ES-I3 (cell line): ENCODE results near the gene RPS2.

Experiments used
- H3K36me3 ChIP-seq: 2 replicates; pipeline ENCODE4 v1.6.1; 2013; ENCODE audit warnings: mild to moderate bottlenecking, low read length, control low read depth, moderate library complexity; ENCODE audit not compliant: insufficient read depth
- H3K4me1 ChIP-seq: 2 replicates; pipeline ENCODE4 v1.6.1; 2013; ENCODE audit warnings: mild to moderate bottlenecking, control low read depth, low read length; ENCODE audit not compliant: insufficient read depth
- H3K9ac ChIP-seq: 2 replicates; pipeline ENCODE4 v1.6.1; 2013; ENCODE audit warnings: low read depth, mild to moderate bottlenecking, low read length, moderate library complexity
- H3K9me3 ChIP-seq: 2 replicates; pipeline ENCODE4 v1.6.1; 2013; ENCODE audit warnings: mild to moderate bottlenecking, low read length, moderate library complexity; ENCODE audit not compliant: control insufficient read depth, insufficient read depth

RPS2 gene

DNA sequence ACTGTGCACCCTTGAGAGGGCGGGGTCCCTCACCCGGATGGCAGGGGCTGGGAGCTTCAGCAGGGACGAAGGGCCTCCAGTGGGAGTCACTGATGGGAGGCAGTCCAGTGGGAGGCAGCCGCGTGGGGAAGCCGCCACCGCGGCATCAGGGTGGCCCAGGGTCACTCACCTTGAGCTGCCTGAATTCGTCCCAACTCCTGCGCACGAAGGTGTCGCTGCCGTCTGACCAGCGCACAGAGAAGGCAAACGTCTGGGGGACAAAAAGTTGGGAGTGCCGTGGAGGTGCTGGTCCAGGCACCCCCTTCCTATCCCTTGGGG lies 16.1 kb upstream of the RPS2 start:
- Histone ChIP-seq H3K36me3 (no peaks in the 10 kb centered on the region), H3K9ac (no peak overlapping the region), H3K4me1 (peaks cover 15% of the 10 kb centered on the region), H3K9me3 (no peaks in the 10 kb centered on the region)

DNA sequence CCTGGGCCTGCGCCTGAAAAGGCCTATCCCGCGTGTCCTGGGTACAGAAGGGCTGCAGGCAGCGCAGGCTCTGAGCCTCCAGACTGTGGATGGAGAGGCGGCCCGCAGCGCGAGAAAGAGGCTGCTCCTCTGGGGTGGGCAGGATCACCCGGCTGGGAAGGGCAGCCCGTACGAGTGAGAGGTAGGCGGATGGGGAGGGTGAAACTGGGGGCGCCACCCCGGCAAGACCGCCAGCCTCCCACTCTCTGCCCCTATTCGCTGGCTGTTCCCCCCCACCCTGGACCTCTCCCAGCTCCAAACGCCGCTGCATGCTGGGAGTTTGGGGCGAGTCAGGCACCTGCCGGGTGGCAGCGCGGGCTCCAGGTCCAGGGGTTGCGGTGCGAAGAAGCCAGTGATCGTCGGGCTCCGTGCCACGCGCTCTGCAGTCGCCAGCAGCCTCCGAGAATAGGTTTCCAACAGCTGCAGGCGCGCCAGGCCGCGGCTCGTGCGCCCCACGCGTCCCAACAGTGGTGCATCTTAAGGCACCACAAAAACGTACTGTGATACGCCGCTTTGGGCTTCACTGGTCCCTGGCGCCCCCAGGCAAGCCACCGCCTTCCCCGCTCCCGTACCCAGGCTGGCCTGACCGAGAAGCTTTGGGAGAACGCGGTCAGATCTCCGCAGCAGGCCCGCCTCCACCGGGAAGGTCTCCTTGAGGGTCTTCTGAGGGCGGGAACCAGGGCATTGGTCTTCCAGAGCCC lies 15.6 kb upstream of the RPS2 start:
- peaks cover 14% of the 10 kb centered on the region for H3K4me1 ChIP-seq
- no peaks in the 10 kb centered on the region for H3K9me3 ChIP-seq
- no peaks in the 10 kb centered on the region for H3K36me3 ChIP-seq
- H3K9ac ChIP-seq = peak overlapping the region; percentile 58; the same call in 1 of the 2 replicates

DNA sequence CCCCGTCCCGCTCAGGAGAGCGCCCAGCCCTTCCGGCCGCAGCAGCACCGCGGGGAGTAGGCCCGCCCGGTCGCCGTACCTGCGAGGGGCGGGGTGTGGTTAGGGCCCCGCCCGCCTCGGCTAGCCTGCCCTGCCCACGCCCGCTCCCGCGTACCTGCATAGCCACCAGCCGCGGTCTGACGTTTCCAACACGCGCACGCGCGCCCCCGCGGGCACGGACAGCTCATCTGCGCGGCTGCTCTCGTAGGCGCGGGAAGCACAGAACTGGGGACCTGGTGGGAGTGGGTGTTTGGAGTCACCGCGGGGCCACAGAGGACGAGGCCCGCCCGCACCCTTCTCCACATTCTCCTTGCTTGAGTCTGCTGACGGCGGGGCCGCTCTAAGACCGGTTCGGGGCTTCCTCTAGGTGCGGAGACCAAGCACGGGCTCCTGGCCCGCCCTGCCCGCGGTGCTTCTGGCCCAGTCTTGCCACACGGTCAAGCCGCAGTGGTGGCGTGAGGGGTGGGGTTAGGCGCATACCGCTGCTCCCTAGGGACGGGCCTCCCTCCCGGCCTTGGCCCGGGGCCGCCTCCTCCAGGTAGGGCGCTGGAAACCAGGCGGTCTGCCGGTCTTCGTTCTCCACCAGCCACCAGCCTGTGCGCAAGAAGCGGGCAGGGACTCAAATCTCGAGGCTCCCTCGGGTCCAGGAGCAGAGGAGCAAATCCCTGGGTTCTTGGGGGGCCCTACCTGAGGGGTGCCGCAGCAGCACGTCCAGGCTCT lies 14.8 kb upstream of the RPS2 start:
- Histone ChIP-seq H3K9ac (peak overlapping the region; percentile 58), H3K9me3 (no peaks in the 10 kb centered on the region), H3K4me1 (peaks cover 11% of the 10 kb centered on the region; the same call in 1 of the 2 replicates), H3K36me3 (no peaks in the 10 kb centered on the region)

DNA sequence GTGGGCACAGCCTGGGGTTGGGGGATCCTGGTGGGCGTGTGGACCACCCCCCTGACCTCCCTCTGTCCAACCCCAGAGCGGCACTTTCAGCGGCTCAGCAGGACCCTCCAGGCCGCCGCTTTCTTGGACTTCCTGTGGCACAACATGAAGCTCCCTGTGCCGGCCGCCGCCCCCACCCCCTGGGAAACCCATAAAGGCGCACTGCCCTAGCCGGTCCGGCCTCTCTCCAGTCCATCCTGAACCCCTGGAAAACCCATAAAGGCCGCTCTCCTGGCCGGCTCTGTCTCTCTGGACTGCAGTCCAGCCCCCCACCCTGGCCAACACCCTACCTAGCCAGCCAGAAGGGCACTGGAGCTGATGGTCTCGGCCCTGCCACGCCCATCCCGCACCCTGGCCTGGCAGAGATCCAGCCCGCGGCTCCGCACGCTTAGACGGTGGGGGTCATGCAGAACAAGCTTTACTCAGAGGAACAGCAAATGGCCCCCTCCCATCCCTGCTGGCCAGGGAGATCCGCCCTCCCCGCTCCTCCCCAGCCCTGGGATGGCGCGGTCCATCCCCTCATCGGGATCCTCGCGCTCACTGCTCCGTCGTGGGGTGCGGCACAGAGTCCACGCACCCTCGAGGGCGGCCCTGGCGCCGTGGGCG lies 14.0 kb upstream of the RPS2 start:
- Histone ChIP-seq H3K36me3 (no peaks in the 10 kb centered on the region), H3K9ac (peak overlapping the region; percentile 58; the same call in 1 of the 2 replicates), H3K4me1 (peaks cover 11% of the 10 kb centered on the region; the same call in 1 of the 2 replicates), H3K9me3 (no peaks in the 10 kb centered on the region)

GRCh38 chr16:1977875-1978268 lies 13.2 kb upstream of the RPS2 start:
- Histone ChIP-seq H3K36me3 (no peaks in the 10 kb centered on the region), H3K9ac (no peak overlapping the region), H3K9me3 (no peaks in the 10 kb centered on the region), H3K4me1 (peaks cover 7% of the 10 kb centered on the region; the same call in 1 of the 2 replicates)

- H3K4me1 ChIP-seq = peaks cover 6% of the 10 kb centered on the region; the same call in 1 of the 2 replicates
- H3K36me3 ChIP-seq = no peaks in the 10 kb centered on the region
- no peak overlapping the region for H3K9ac ChIP-seq
Observed at GRCh38 chr16:1976951-1977874, 12.6 kb upstream of the RPS2 start.

DNA sequence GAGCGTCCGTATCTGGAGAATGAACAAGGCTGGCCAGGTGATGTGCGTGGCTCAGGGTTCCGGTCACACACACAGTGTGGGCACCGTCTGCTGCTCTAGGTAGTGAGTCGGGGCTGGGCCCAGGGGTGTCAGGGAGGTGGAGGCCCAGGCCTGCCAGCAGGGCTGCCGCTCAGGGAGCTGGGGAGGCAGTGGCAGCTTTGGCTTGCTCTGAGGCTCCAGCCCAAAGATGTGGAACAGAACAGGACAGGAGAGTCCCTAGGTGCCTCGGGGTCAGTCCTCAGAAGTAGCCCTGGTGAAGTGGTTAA lies 11.5 kb upstream of the RPS2 start:
- H3K36me3 ChIP-seq = no peaks in the 10 kb centered on the region

More at GRCh38 chr16:1976951-1977874, 12.6 kb upstream of the RPS2 start:
- no peaks in the 10 kb centered on the region for H3K9me3 ChIP-seq

DNA sequence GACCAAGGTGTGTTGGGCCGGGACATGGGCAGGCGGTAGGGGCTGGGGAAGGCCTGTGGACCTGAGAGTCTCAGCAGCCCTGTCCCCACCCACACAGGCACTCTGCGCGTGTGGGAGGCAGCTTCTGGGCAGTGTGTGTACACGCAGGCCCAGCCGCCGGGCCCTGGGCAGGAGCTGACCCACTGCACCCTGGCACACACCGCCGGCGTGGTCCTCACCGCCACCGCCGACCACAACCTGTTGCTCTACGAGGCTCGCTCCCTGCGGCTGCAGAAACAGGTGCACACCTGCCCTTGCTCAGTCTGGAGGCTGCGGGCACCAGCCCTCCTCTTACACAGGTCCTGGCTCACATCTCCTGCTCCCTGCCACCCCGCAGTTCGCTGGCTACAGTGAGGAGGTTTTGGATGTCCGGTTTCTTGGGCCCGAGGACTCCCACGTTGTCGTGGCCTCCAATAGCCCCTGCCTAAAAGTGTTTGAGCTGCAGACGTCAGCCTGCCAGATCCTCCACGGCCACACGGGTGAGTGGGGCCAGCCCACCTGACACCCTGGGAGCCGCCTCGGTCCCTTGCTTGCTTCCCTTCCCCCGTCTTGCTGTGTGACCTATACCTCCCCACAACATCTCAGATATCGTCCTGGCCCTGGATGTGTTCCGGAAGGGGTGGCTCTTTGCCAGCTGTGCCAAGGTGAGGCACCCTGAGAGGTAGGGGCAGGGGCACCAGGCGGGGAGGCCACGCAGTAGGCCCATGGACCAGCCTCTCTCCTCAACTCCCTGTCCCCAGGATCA lies 11.0 kb upstream of the RPS2 start:
- Histone ChIP-seq H3K4me1 (no peaks in the 10 kb centered on the region; the same call in 1 of the 2 replicates), H3K9ac (no peak overlapping the region), H3K9me3 (no peaks in the 10 kb centered on the region), H3K36me3 (no peaks in the 10 kb centered on the region)

More for the DNA sequence above, 11.5 kb upstream of the RPS2 start:
- peaks cover under 1% of the 10 kb centered on the region; the same call in 1 of the 2 replicates for H3K4me1 ChIP-seq
- no peaks in the 10 kb centered on the region for H3K9me3 ChIP-seq
- H3K9ac ChIP-seq = no peak overlapping the region

DNA sequence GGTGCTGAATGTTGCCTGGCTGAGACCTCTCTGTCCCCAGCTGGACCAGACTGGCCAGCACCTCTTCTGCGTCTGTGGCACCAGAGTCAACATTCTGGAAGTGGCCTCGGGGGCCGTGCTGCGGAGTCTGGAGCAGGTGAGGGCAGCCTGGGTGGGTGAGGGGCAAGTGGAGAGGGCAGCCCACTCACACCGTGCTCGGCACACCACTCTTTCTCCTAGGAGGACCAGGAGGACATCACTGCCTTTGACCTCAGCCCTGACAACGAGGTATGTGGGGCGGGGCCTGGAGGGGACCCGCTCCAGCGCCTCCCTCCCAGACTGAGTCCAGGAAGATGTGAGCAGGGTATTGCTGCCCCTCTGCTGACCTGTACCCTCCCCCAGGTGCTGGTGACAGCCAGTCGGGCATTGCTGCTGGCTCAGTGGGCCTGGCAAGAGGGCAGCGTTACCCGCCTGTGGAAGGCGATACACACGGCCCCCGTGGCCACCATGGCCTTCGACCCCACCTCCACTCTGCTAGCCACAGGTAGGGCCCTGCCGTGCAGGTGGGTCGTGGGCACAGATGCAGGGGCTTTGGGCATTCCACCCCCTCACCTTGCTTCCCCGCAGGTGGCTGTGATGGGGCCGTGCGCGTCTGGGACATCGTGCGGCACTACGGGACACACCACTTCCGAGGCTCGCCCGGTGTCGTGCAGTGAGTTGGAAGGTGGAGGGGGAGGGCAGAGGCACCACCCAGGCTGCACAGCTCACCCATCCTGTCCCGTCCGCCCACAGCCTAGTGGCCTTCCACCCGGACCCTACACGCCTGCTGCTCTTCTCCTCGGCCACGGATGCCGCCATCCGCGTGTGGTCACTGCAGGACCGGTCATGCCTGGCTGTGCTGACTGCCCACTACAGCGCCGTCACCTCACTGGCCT lies 9.8 kb upstream of the RPS2 start:
- Histone ChIP-seq H3K4me1 (no peaks in the 10 kb centered on the region; the same call in 1 of the 2 replicates), H3K9ac (no peak overlapping the region), H3K9me3 (no peaks in the 10 kb centered on the region), H3K36me3 (no peaks in the 10 kb centered on the region)

DNA sequence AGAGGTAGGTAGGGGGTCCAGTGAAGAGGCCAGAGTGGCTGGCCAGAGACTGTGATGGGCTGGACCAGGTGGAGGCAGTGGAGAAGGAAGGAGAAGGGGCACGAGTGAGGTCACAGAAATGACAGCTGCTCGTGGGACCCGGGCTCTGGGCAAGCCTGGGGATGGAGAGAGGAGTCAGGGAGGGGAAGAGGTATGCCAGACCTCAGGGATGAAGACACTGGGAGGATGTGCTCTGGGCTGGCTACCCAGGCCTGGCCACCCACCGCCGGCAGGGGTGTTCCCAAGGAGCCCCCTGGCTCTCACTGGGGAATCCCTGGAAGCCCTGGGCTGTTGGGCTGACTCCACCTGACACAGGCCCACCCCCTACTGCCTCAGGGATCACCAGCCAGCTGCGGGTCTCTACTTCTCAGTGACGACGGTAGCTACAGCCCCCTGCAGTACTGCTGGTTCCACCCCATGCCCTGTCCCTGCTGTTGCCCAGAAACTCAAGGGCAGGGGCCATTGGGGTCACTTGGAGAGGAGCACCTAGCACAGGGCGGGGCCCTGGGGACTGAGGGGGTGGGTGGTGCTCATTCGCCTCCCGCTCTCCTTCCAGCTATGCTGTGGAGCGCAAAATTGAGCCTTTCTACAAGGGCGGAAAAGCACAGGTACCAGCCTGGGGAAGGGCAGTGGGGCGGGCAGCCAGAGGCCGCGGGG lies 9.0 kb upstream of the RPS2 start:
- Histone ChIP-seq H3K9ac (no peak overlapping the region), H3K4me1 (no peaks in the 10 kb centered on the region), H3K9me3 (no peaks in the 10 kb centered on the region), H3K36me3 (no peaks in the 10 kb centered on the region)

DNA sequence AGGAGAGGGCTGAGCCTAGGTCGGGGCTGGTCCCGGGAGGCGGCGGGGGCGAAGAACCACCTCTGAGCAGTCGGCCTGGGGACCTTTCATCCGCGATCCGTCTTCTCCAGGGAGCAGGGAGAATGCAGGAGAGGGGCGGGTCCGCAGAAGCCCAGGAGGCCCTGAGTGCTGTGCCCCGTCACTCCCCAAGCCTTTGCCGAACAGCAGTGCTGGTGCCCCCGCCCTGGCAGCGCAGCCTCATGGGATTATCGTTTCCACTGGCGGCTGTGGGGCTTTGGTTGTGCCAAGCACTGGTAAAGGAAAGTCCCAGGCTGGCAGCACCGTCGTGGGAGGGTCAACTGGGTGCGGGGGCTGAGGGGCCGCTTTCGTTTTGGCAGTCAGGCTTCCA lies 7.9 kb upstream of the RPS2 start:
- peak overlapping the region; percentile 98 for H3K9ac ChIP-seq
- H3K9me3 ChIP-seq = no peaks in the 10 kb centered on the region
- no peaks in the 10 kb centered on the region for H3K4me1 ChIP-seq
- H3K36me3 ChIP-seq = no peaks in the 10 kb centered on the region

DNA sequence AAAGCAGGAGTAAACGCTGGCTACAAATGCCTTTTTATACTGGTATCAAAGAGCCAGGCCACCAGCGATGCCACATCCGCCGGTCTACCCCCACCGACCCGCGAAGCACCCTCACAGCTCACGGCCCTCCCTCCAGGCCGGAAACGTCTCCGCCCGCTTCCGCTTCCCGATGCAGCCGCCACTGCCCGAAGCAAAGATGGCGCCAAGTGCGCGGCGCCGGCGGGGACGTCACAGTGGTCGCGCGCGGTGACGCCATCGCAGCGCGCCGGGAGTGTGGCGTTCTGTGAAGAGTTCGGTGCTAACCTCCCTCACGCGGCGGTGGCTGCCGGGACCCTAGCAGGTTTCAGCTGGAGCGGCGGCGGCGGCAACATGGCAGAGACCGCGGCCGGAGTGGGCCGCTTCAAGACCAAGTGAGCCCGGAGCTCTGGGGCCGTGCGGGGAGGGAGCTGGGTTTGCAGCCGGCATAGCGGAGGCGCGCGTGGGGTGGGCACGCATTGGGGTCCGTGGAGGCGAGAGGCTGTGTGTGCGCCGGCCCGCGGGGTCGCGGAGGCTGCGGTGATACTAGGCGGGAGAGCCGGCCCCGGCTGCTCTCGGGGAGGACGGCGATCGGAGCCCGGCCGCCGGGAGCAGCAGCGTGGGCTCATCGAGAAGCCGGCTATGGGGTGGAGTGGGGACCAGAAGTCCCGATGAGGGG lies 7.3 kb upstream of the RPS2 start, which contains the start of gene TBL3:
Gene TBL3 (plus strand): TSS at position 258 of the 694 bp plus-strand sequence. CDS start 112 bp downstream, at position 370.
- Histone ChIP-seq H3K9ac (peak within 1 kb of the TSS; percentile 98), H3K4me1 (no peaks in the 10 kb centered on the region), H3K9me3 (no peaks in the 10 kb centered on the region), H3K36me3 (no peaks in the 10 kb centered on the region)
